ENCODE data around the gene F5.
"Not testable (repeated sequence)": the region's sequence is repeated elsewhere in the genome, so short reads cannot be mapped to it uniquely, and the experiment has no call there.

Gene F5

DNA sequence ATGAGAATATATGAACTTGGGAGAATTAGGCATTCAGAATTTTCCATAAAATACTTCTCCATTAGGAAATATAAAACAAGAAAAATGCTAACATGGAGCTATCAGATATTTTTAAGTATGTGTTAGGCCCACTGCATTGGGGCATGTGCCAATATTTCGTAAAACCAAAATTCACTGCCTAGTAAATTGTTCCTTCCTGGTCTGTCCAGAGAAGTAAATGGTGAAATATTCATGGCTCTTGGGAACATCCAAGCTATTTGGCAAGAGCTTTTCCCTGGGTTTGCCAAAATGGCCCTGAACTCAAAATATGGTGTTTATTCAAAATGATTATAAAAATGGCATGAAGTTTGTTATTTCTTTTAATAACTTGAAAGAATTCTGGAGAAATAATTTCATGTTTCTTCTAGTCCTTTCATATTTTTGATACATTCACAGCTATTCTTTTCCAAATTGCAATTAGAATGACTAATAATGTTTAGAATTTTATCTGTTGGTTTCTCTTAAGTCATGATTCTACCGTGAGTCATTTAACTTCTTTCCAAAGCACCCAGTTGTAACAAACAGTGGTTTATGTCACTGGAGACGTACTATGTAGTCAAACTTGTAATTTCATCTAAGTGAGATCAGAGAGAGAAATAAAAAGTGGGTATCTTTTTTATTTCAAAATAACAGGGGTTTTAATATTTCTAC is 74.8 kb downstream of the F5 start:
- H3K4me3 ChIP-seq (ENCODE audit: low read depth, low read length), result no peak overlapping the region
- TF ChIP-seq, protein P1, sequence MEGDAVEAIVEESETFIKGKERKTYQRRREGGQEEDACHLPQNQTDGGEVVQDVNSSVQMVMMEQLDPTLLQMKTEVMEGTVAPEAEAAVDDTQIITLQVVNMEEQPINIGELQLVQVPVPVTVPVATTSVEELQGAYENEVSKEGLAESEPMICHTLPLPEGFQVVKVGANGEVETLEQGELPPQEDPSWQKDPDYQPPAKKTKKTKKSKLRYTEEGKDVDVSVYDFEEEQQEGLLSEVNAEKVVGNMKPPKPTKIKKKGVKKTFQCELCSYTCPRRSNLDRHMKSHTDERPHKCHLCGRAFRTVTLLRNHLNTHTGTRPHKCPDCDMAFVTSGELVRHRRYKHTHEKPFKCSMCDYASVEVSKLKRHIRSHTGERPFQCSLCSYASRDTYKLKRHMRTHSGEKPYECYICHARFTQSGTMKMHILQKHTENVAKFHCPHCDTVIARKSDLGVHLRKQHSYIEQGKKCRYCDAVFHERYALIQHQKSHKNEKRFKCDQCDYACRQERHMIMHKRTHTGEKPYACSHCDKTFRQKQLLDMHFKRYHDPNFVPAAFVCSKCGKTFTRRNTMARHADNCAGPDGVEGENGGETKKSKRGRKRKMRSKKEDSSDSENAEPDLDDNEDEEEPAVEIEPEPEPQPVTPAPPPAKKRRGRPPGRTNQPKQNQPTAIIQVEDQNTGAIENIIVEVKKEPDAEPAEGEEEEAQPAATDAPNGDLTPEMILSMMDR (IDR thresholded peaks at IDR 0.05; ENCODE audit: low read depth, low read length, missing control alignments), result no peak
- DNase-seq (ENCODE audit: low read depth), result no peak

DNA sequence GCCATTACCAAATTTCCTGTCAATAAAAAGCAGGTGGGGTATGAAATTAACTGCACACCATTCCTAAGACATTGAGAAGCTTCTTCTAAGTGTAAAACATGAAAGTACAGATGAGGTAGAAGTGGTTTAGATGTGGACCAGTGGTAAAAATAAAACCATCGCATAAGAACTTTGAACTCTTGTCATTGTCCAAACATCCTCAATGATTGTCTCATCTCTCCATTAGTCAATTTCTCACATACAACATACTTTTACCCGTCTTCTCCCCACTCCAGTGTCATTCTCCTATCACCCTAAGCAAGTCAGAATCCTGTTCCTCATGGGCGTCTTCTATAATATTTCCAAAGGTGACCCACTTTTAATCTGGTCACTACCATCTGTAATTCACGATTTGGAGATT is 76.2 kb downstream of the F5 start:
- no peak for DNase-seq (ENCODE audit: low read depth)
- TF ChIP-seq, protein P1 (IDR thresholded peaks at IDR 0.05; ENCODE audit: low read depth, low read length, missing control alignments), result no peak
- no peak overlapping the region for H3K4me3 ChIP-seq (ENCODE audit: low read depth, low read length)

DNA sequence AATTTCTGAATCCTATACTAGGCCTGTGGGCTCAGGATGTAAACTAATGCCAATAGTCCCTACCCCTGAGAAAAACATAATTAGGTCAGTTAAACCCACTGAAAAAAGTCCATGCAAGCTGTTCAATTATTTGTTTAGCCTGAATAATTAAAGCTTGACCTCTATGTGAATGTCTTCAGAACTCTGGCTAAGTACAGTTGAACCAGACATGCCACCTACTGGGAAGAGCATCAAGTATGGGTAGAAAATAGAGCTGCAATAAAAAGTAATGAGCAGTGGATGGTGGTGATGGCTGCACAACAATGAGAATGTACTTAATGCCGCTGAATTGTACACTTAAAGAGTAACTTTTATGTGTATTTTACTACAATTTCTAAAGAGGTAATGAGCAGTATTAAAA is 76.9 kb downstream of the F5 start:
- H3K4me3 ChIP-seq (ENCODE audit: low read depth, low read length), result no peak overlapping the region
- DNase-seq (ENCODE audit: low read depth), result no peak
- TF ChIP-seq, protein P1 (IDR thresholded peaks at IDR 0.05; ENCODE audit: low read depth, low read length, missing control alignments), result no peak

DNA sequence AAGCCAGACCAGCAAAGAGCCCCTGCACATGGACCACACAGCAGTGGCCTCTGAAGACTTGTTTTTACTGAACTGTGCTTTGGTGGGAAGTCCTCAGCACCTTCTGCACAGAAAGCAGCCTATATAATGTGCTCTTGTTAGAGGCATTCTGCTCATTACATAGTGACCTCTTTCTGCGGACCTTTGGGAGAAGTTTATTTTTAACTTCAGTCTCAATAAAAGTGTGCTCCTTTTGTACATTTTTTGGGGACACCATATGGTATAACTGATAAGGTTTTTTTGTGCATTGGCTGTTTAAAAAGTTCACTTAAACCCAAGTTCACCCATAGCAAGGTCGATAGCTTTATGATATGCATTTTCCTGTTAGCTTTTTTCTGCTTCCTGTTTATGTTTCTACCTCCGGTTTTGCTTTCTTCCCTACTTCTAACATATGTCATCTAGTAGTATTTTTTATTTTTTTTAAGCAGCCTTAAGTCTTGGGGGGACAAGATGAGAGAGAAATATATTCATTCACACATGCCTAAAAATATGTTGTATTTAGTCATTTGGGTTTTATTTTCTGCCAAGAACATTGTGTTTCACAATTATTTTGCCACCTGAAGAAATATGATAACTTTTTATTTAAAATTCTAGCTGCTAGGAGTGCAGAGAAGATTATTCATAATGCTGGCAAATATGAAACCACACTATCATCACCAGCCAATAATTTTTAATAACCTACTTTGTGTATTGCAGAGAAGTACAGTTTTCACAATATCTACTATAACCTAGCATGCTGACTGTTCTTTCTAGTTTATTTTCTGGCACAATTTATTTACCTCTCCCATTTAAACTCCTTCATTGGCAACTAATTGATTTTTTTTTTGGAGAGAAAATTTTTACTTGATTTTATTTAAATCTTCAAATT is 77.6 kb downstream of the F5 start:
- no peak overlapping the region for H3K4me3 ChIP-seq (ENCODE audit: low read depth, low read length)
- TF ChIP-seq, protein P1 (IDR thresholded peaks at IDR 0.05; ENCODE audit: low read depth, low read length, missing control alignments), result no peak
- no peak for DNase-seq (ENCODE audit: low read depth)

DNA sequence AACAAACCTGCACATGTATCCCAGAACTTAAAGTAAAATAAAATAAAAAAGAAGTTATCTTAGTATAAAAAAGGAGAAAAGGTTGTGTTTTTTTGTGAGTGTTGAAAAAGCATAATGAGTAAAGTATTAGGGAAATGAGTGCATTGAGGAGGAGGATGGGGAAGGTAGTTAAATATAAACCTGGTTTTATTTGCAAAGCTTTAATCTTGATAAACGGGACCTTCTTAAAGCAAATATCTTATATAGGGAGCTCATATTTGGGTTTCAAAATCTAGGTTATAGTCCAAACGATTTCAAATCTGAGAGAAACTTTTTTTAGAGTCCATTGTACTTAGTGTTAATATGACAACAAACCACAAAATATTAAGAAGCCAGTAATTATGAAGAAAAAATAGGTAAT is 78.9 kb downstream of the F5 start:
- H3K4me3 ChIP-seq (ENCODE audit: low read depth, low read length), result no peak overlapping the region
- TF ChIP-seq, protein P1 (IDR thresholded peaks at IDR 0.05; ENCODE audit: low read depth, low read length, missing control alignments), result no peak
- DNase-seq (ENCODE audit: low read depth), result no peak

DNA sequence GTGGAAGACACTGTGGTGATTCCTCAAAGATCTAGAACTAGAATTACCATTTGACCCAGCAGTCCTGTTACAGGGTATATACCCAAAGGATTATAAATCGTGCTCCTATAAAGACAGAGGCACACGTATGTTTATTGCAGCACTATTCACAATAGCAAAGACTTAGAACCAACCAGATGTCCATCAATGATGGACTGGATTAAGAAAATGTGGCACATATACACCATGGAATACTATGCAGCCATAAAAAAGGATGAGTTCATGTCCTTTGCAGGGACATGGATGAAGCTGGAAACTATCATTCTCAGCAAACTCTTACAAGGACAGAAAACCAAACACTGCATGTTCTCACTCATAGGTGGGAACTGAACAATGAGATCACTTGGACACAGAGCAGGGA is 82.7 kb downstream of the F5 start:
- not testable (repeated sequence) for DNase-seq (ENCODE audit: low read depth); H3K4me3 ChIP-seq (ENCODE audit: low read depth, low read length)

DNA sequence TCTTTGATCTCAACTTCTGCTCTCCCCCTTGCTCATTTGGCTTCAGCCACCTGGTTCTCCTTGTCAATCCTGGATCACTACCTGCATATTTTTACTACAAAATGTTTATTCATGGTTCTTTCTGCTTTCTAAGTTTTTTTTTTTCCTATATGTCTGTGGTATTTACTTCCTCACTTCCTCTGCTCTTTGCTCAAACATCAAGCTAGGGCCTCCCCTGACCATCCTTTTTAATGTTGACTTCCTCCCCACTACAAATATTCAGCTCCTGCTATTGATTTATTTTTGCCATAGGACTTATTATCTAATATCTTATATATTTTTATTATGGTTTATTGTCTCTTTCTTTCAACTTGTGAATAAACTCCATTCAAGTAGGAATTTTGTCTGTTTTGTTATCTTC is 86.5 kb downstream of the F5 start:
- no peak for DNase-seq (ENCODE audit: low read depth)
- TF ChIP-seq, protein P1 (IDR thresholded peaks at IDR 0.05; ENCODE audit: low read depth, low read length, missing control alignments), result no peak
- H3K4me3 ChIP-seq (ENCODE audit: low read depth, low read length), result no peak overlapping the region

All from GM12864 (cell line).